Aorta (tissue), 5 donors: ENCODE data around the gene RNF144B. TPM values are rescaled to one million over a fixed set of nuclear protein-coding genes. Genes with fewer than 3 reads are reported as not detected.

Source experiments
- ATAC-seq: fragments of 200-7000 bp; cut with Tn5 transposase; one replicate; pipeline ENCODE4 v1.9.1; 2022; ENCODE audit warnings: moderate library complexity; ENCODE audit not compliant: low FRiP score
- DNase-seq, 2 donors: peaks; one replicate each; pipeline ENCODE4 v3.0.0-alpha.2; 2020
- H3K27ac ChIP-seq, 2 donors: one replicate each; pipeline ENCODE4 v1.5.1; 2013; ENCODE audit warnings: low read length in 2 of 2, mild to moderate bottlenecking in 2 of 2, moderate library complexity in 2 of 2, control low read depth in 1 of 2, inconsistent platforms in 1 of 2, low read depth in 1 of 2
- H3K27me3 ChIP-seq, 2 donors: one replicate each; pipeline ENCODE4 v1.6.1; 2013; ENCODE audit warnings: control low read depth in 1 of 2, low read length in 1 of 2, mild to moderate bottlenecking in 1 of 2, moderate library complexity in 1 of 2; ENCODE audit not compliant: insufficient read depth in 2 of 2, control insufficient read depth in 1 of 2
- H3K36me3 ChIP-seq, 2 donors: one replicate each; pipeline ENCODE4 v1.6.1; 2013; ENCODE audit warnings: control low read depth in 1 of 2, low read length in 1 of 2, mild to moderate bottlenecking in 1 of 2; ENCODE audit not compliant: insufficient read depth in 2 of 2, control insufficient read depth in 1 of 2
- H3K4me1 ChIP-seq, 2 donors: one replicate each; pipeline ENCODE4 v1.6.1; 2013; ENCODE audit warnings: low read length in 2 of 2, control low read depth in 1 of 2, mild to moderate bottlenecking in 1 of 2, moderate library complexity in 1 of 2; ENCODE audit not compliant: insufficient read depth in 2 of 2, control insufficient read depth in 1 of 2
- H3K4me3 ChIP-seq, 2 donors: one replicate each; pipeline ENCODE4 v1.5.1; 2013; ENCODE audit warnings: low read length in 2 of 2, control low read depth in 1 of 2, mild to moderate bottlenecking in 1 of 2
- H3K9me3 ChIP-seq: one replicate; pipeline ENCODE4 v1.6.1; 2013; ENCODE audit warnings: mild to moderate bottlenecking, low read length; ENCODE audit not compliant: control insufficient read depth
- WGBS, 2 donors: extraction: QIAGEN DNeasy Blood & Tissue Kit; methylation state at CpG; one replicate each; pipeline ENCODE4 v1.1.7; 2013; 5-methylcytosine and 5-hydroxymethylcytosine counted together
- intact Hi-C, 2 donors: fragments of 100-400 bp; cut with DNase I; formaldehyde crosslinking; loops; one replicate each; pipeline versions ENCODE4 v1.14.2 to v1.15.0; 2022
- polyA plus RNA-seq, 2 donors: library from polyadenylated mRNA; stranded (reverse); fragments of 200-250 nt; gene quantifications; one replicate each; pipeline ENCODE4 v1.2.3, GENCODE V29; 2013
- total RNA-seq, 2 donors: library from RNA; stranded (reverse); fragmentation: NEBNext Ultra II Directional; extraction: Animal tissue kit (Norgen Biotek cat#: 25700); gene quantifications; one replicate each; pipeline ENCODE4 v1.2.1, GENCODE V29; 2021
- donor health status: healthy with polysubstance abuse.
- donor health status: Bipolar disorder and iron deficiency.
- donor health status: DM: no; HTN: no; CAD: no.
- donor health status: DM: no; HTN: no; CAD: no.
- donor health status: DM: yes; HTN: yes; CAD: no.

The RNF144B gene
- total and polyA plus RNA-seq, 4 donors: 4.9 to 35.9 (median 15.2) TPM

- ATAC-seq (no peak), DNase-seq (no peak)
- Histone ChIP-seq H3K9me3 (no peaks in the 10 kb centered on the region), H3K27ac (no peak overlapping the region), H3K4me3 (no peak overlapping the region), H3K27me3 (no peaks in the 10 kb centered on the region), H3K4me1 (peaks cover 0 to 6% of the 10 kb centered on the region in 2 donors), H3K36me3 (no peaks in the 10 kb centered on the region)
- intact Hi-C loops: no loop called here
- 72 to 99% methylated on average over 4 of the region's 4 CpGs for WGBS, 2 donors
Observed at GRCh38 chr6:18429655-18430297, 42.6 kb downstream of the RNF144B start.

DNA sequence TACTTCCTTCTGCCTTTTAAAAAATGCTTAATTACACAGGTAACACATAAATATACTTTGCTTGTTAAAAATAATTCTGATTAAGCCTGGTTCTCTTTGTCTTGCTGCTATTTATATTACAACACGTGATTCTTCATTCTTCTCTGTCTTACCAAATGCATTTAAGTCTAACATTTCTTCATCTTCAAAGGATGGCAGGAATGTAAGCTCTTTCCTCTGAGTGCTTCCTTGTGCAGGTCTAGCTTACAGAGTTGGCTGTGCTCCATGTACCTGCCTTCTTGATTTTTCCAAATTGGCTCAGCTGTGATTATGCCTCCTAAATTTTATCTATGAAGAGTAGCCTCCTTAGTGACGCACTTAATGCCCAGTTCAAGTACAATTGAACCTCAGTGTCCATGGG, 44.4 kb downstream of the RNF144B start:
- no peaks in the 10 kb centered on the region for H3K9me3 ChIP-seq
- peaks cover 0 to 6% of the 10 kb centered on the region in 2 donors for H3K4me1 ChIP-seq
- no peaks in the 10 kb centered on the region for H3K27me3 ChIP-seq
- no peak overlapping the region for H3K27ac ChIP-seq
- ATAC-seq: no peak
- no peaks in the 10 kb centered on the region for H3K36me3 ChIP-seq
- intact Hi-C loops: no loop called here
- 62 to 74% methylated on average over 2 of the region's 2 CpGs for WGBS, 2 donors
- no peak for DNase-seq
- no peak overlapping the region for H3K4me3 ChIP-seq

DNA sequence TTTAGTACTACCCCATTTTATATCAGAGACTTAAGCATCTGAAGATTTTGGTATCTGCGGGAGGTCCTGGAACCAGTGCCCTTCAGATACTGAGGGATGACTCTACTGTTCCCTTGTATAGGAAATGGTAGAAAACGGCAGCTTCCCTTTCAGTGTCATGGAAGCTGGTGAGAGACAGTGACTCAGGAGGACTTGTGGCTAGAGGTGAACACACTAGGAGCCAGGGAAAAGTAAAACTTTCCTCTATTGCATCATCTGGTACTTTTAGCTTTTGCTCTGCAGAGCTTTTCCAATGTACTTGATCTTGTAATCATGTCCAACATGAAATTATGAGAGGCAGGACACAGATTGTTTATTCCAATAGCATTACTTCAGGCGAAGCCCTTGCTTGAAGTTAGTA, 45.0 kb downstream of the RNF144B start:
- H3K27ac ChIP-seq: no peak overlapping the region
- intact Hi-C loops: no loop called here
- no peaks in the 10 kb centered on the region for H3K27me3 ChIP-seq
- no peak overlapping the region for H3K4me3 ChIP-seq
- H3K9me3 ChIP-seq: no peaks in the 10 kb centered on the region
- no peaks in the 10 kb centered on the region for H3K36me3 ChIP-seq
- WGBS, 2 donors: 78 to 93% methylated on average over 3 of the region's 3 CpGs
- H3K4me1 ChIP-seq: peaks cover 0 to 6% of the 10 kb centered on the region in 2 donors
- DNase-seq (no peak), ATAC-seq (no peak)

- no peaks in the 10 kb centered on the region for H3K36me3 ChIP-seq
Observed at GRCh38 chr6:18432619-18433018, 45.5 kb downstream of the RNF144B start.

DNA sequence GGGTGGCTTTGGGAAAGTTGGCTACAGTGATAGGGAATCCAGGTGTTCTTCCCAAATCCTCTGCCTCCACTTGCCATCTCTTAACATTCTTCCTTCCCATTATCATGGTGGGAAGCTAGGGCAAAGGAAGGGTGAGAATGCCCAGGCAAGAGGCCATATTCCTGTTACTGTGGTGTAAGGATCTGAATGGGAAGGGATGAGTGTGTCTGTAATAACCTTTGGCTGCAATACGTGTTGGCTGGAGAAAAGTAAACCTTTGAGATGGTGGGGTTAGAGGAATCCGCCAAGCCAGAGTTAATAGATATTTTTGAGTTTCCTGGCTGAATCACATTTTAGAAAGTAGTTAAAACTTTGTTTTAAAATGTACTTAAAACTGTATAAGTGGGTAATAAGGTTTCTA, 45.9 kb downstream of the RNF144B start:
- intact Hi-C loops: no loop called here
- H3K36me3 ChIP-seq: no peaks in the 10 kb centered on the region
- H3K27me3 ChIP-seq: no peaks in the 10 kb centered on the region
- peaks cover 0 to 6% of the 10 kb centered on the region in 2 donors for H3K4me1 ChIP-seq
- DNase-seq (no peak), ATAC-seq (no peak)
- WGBS, 2 donors: 66 to 68% methylated on average over 2 of the region's 2 CpGs
- no peak overlapping the region for H3K4me3 ChIP-seq
- no peaks in the 10 kb centered on the region for H3K9me3 ChIP-seq
- no peak overlapping the region for H3K27ac ChIP-seq

More at GRCh38 chr6:18432619-18433018, 45.5 kb downstream of the RNF144B start:
- Histone ChIP-seq H3K4me3 (no peak overlapping the region), H3K27me3 (no peaks in the 10 kb centered on the region), H3K4me1 (peaks cover 0 to 6% of the 10 kb centered on the region in 2 donors), H3K27ac (no peak overlapping the region), H3K9me3 (no peaks in the 10 kb centered on the region)
- 83 to 97% methylated on average over 3 of the region's 3 CpGs for WGBS, 2 donors
- intact Hi-C loops: no loop called here
- no peak for DNase-seq
- ATAC-seq: no peak

- ATAC-seq (no peak), DNase-seq (no peak)
- Histone ChIP-seq H3K27ac (no peak overlapping the region), H3K27me3 (no peaks in the 10 kb centered on the region), H3K4me1 (peaks cover 0 to 6% of the 10 kb centered on the region in 2 donors), H3K36me3 (no peaks in the 10 kb centered on the region), H3K9me3 (no peaks in the 10 kb centered on the region), H3K4me3 (no peak overlapping the region)
- 95% methylated on average over 3 of the region's 3 CpGs for WGBS, 2 donors
- intact Hi-C loops: no loop called here
Observed at GRCh38 chr6:18436341-18436740, 49.2 kb downstream of the RNF144B start.

GRCh38 chr6:18439581-18439980, 52.4 kb downstream of the RNF144B start:
- H3K4me1 ChIP-seq: peaks cover 0 to 2% of the 10 kb centered on the region in 2 donors

GRCh38 chr6:18441251-18441979, 54.3 kb downstream of the RNF144B start:
- ATAC-seq (no peak), DNase-seq (no peak)
- H3K9me3 ChIP-seq: no peaks in the 10 kb centered on the region
- H3K27me3 ChIP-seq: no peaks in the 10 kb centered on the region
- intact Hi-C loops: no loop called here
- H3K4me3 ChIP-seq: no peak overlapping the region
- no peak overlapping the region for H3K27ac ChIP-seq
- 76 to 93% methylated on average over 3 of the region's 3 CpGs for WGBS, 2 donors
- H3K4me1 ChIP-seq: peaks cover 0 to 4% of the 10 kb centered on the region in 2 donors
- H3K36me3 ChIP-seq: no peaks in the 10 kb centered on the region

More at GRCh38 chr6:18439581-18439980, 52.4 kb downstream of the RNF144B start:
- intact Hi-C loops: no loop called here
- no peak overlapping the region for H3K4me3 ChIP-seq
- no peaks in the 10 kb centered on the region for H3K9me3 ChIP-seq
- no peaks in the 10 kb centered on the region for H3K27me3 ChIP-seq
- H3K27ac ChIP-seq: no peak overlapping the region
- ATAC-seq (no peak), DNase-seq (no peak)
- no peaks in the 10 kb centered on the region for H3K36me3 ChIP-seq

GRCh38 chr6:18444111-18444510, 57.0 kb downstream of the RNF144B start:
- Histone ChIP-seq H3K27me3 (no peaks in the 10 kb centered on the region), H3K27ac (no peak overlapping the region), H3K36me3 (no peaks in the 10 kb centered on the region), H3K4me3 (peak overlapping the region; percentile 30 to 41), H3K9me3 (no peaks in the 10 kb centered on the region), H3K4me1 (peaks cover 0 to 4% of the 10 kb centered on the region in 2 donors)
- ATAC-seq (no peak), DNase-seq (no peak)
- intact Hi-C loops: no loop called here
- 3 to 4% methylated on average over 5 of the region's 5 CpGs for WGBS, 2 donors
